Measurements from ENCODE around the gene ARL6.
"Not testable (repeated sequence)": the region's sequence is repeated elsewhere in the genome, so short reads cannot be mapped to it uniquely, and the experiment has no call there.

GRCh38 chr3:97833184-97833583 is 68.6 kb downstream of the ARL6 start:
- not testable (repeated sequence) for TF ChIP-seq CTCF, POLR2A (IDR thresholded peaks at IDR 0.05)
